Fibroblast of lung (primary cell): ENCODE data around the gene PDZD2. TPM values are rescaled to one million over a fixed set of nuclear protein-coding genes. Genes with fewer than 3 reads are reported as not detected.

Source experiments
- DNase-seq, 2 donors: peaks; one replicate each; pipeline versions ENCODE4 v3.0.0 to v3.0.0-alpha.2; 2010; ENCODE audit warnings: low read depth in 2 of 2
- H2AFZ ChIP-seq: 2 replicates; pipeline ENCODE4 v1.5.1; 2012; ENCODE audit warnings: low read length, control low read depth, inconsistent platforms
- H3K27ac ChIP-seq: 2 replicates; pipeline ENCODE4 v1.5.1; 2011; ENCODE audit warnings: low read length, control low read depth; ENCODE audit not compliant: insufficient read depth
- H3K27me3 ChIP-seq: 2 replicates; pipeline ENCODE4 v1.5.1; 2011; ENCODE audit warnings: mild to moderate bottlenecking, low read length; ENCODE audit not compliant: control insufficient read depth, insufficient read depth
- H3K36me3 ChIP-seq: 2 replicates; pipeline ENCODE4 v1.5.1; 2011; ENCODE audit warnings: low read length; ENCODE audit not compliant: control insufficient read depth, insufficient read depth
- H3K4me1 ChIP-seq: 2 replicates; pipeline ENCODE4 v1.5.1; 2011; ENCODE audit warnings: low read length; ENCODE audit not compliant: control insufficient read depth, insufficient read depth; ENCODE audit errors: extremely low read depth
- H3K4me2 ChIP-seq: 2 replicates; pipeline ENCODE4 v1.5.1; 2011; ENCODE audit warnings: low read length, control low read depth; ENCODE audit not compliant: insufficient read depth; ENCODE audit errors: extremely low read depth
- H3K4me3 ChIP-seq, 4 experiments: fragments of 200-600 bp in 1 of 4; sonication (generic) in 1 of 4; replicated peaks in 1 of 4; 2 replicates each; pipeline ENCODE4 v1.5.1; 2011 to 2016; ENCODE audit warnings: low read length in 4 of 4, low read depth in 3 of 4, mild to moderate bottlenecking in 3 of 4, control low read depth in 2 of 4, inconsistent platforms in 1 of 4, mixed read lengths in 1 of 4; ENCODE audit not compliant: insufficient read depth in 1 of 4; ENCODE audit errors: control extremely low read depth in 1 of 4
- H3K79me2 ChIP-seq: 2 replicates; pipeline ENCODE4 v1.5.1; 2012; ENCODE audit warnings: mild to moderate bottlenecking, low read length, inconsistent platforms; ENCODE audit not compliant: control insufficient read depth, insufficient read depth
- H3K9ac ChIP-seq: 2 replicates; pipeline ENCODE4 v1.5.1; 2011; ENCODE audit warnings: mild to moderate bottlenecking, low read length, control low read depth; ENCODE audit not compliant: insufficient read depth
- H3K9me3 ChIP-seq: 2 replicates; pipeline ENCODE4 v1.5.1; 2012; ENCODE audit warnings: low read depth, low read length; ENCODE audit not compliant: control insufficient read depth, insufficient read depth
- H4K20me1 ChIP-seq: 2 replicates; pipeline ENCODE4 v1.5.1; 2011; ENCODE audit warnings: low read length; ENCODE audit not compliant: control insufficient read depth, insufficient read depth; ENCODE audit errors: extremely low read depth
- CTCF ChIP-seq, 2 donors: IDR thresholded peaks in 1 of 2; conservative IDR thresholded peaks in 1 of 2; 1 replicate in 1 of 2; 2 replicates in 1 of 2; pipeline ENCODE4 v1.5.1; 2011 to 2012; ENCODE audit warnings: low read length in 2 of 2, control low read depth in 1 of 2, inconsistent platforms in 1 of 2, low read depth in 1 of 2, mild to moderate bottlenecking in 1 of 2
- EZH2 ChIP-seq: IDR thresholded peaks from 2 replicates; pipeline ENCODE4 v1.5.1; 2012; ENCODE audit warnings: low read length, control low read depth, mild to moderate bottlenecking; ENCODE audit errors: missing control alignments
- polyA plus RNA-seq, 2 donors: library from polyadenylated mRNA; depleted of rRNA in 1 of 2; stranded (reverse) in 1 of 2; unstranded in 1 of 2; fragments of >200 nt; gene quantifications; 2 replicates each; pipeline ENCODE4 v1.2.1, GENCODE V29; 2011 to 2012; ENCODE audit warnings: missing spikeins in 1 of 2
- total RNA-seq: library from RNA; depleted of rRNA; stranded (reverse); fragments of >200 nt; gene quantifications from 2 replicates; pipeline ENCODE4 v1.2.1, GENCODE V29; 2014

The PDZD2 gene
- total and polyA plus RNA-seq, 2 donors (not counting 1 experiment from before 2014, with no cell fraction given) = 0.33 to 0.40 TPM

GRCh38 chr5:31952067-31952466, 313.1 kb downstream of the PDZD2 start:
- Histone ChIP-seq H3K79me2 (no peaks in the 10 kb centered on the region), H3K36me3 (no peaks in the 10 kb centered on the region), H4K20me1 (no peaks in the 10 kb centered on the region), H3K4me1 (no peaks in the 10 kb centered on the region), H3K9me3 (no peaks in the 10 kb centered on the region), H3K27me3 (no peaks in the 10 kb centered on the region), H3K27ac (no peak overlapping the region), H3K4me2 (no peak overlapping the region), H3K4me3 (no peak overlapping the region), H3K9ac (no peak overlapping the region), H2AFZ (no peak overlapping the region)
- TF ChIP-seq CTCF (conservative IDR thresholded peaks at IDR 0.05 in 1 of 2, IDR thresholded peaks at IDR 0.05 in 1 of 2; ENCODE audit: low read depth in 1 of 2, low read length in 2 of 2) = no peak
- peak in 1 of 2 donors; percentile 25 for DNase-seq

GRCh38 chr5:31954091-31954490, 315.2 kb downstream of the PDZD2 start:
- Histone ChIP-seq H4K20me1 (no peaks in the 10 kb centered on the region), H3K9me3 (no peaks in the 10 kb centered on the region), H3K79me2 (no peaks in the 10 kb centered on the region), H3K36me3 (no peaks in the 10 kb centered on the region), H2AFZ (no peak overlapping the region), H3K4me1 (no peaks in the 10 kb centered on the region), H3K9ac (no peak overlapping the region), H3K27ac (no peak overlapping the region), H3K4me2 (no peak overlapping the region), H3K27me3 (peaks cover 2% of the 10 kb centered on the region), H3K4me3 (no peak overlapping the region)
- TF ChIP-seq EZH2 = no peak
- DNase-seq = peak in 1 of 2 donors; percentile 14

GRCh38 chr5:31957151-31957550, 318.2 kb downstream of the PDZD2 start:
- no peak for TF ChIP-seq EZH2
- TF ChIP-seq CTCF (conservative IDR thresholded peaks at IDR 0.05 in 1 of 2, IDR thresholded peaks at IDR 0.05 in 1 of 2; ENCODE audit: low read depth in 1 of 2, low read length in 2 of 2) = no peak
- H3K4me3 ChIP-seq = no peak overlapping the region
- no peaks in the 10 kb centered on the region for H4K20me1 ChIP-seq
- no peak overlapping the region for H2AFZ ChIP-seq
- H3K27me3 ChIP-seq = peaks cover 2% of the 10 kb centered on the region
- no peaks in the 10 kb centered on the region for H3K36me3 ChIP-seq
- no peak overlapping the region for H3K4me2 ChIP-seq
- no peaks in the 10 kb centered on the region for H3K4me1 ChIP-seq
- H3K27ac ChIP-seq = no peak overlapping the region
- no peaks in the 10 kb centered on the region for H3K9me3 ChIP-seq
- H3K79me2 ChIP-seq = no peaks in the 10 kb centered on the region
- no peak overlapping the region for H3K9ac ChIP-seq
- DNase-seq = no peak
